ENCODE measurements around the gene PPP1CB.

PPP1CB gene

DNA sequence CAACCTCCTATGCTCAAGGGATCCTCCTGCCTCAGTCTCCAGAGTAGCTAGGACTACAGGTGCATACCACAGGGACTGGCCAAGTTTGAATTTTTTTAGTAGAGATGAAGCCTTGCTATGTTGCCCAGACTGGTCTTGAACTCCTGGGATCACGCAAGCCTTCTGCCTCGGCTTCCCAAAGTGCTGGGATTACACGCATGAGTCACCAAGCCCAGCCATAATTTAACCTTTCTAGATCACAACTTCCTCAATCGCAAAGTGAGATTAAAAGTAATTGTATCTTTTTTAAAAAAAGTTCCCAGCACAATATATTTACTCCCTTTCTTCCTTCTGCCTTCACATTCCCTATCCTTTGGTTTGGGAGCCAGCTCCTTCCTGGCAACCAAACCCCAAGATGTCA is 5.8 kb upstream of the PPP1CB start:
- H3K9ac ChIP-seq (ENCODE audit: low read depth, low read length) = no peak overlapping the region
- no peaks in the 10 kb centered on the region for H3K36me3 ChIP-seq (ENCODE audit: insufficient read depth, low read length)
- no peak overlapping the region for H3K4me3 ChIP-seq (ENCODE audit: low read length)
- 92% methylated on average over 4 of the region's 4 CpGs for WGBS
- H3K9me3 ChIP-seq (ENCODE audit: insufficient read depth, low read depth, low read length) = no peaks in the 10 kb centered on the region
- no peaks in the 10 kb centered on the region for H3K27me3 ChIP-seq (ENCODE audit: insufficient read depth, low read length)
- H3K27ac ChIP-seq (ENCODE audit: low read depth, low read length) = no peak overlapping the region
- H3K4me1 ChIP-seq (ENCODE audit: insufficient read depth, low read length) = peaks cover 7% of the 10 kb centered on the region; the same call in 1 of the 2 replicates

DNA sequence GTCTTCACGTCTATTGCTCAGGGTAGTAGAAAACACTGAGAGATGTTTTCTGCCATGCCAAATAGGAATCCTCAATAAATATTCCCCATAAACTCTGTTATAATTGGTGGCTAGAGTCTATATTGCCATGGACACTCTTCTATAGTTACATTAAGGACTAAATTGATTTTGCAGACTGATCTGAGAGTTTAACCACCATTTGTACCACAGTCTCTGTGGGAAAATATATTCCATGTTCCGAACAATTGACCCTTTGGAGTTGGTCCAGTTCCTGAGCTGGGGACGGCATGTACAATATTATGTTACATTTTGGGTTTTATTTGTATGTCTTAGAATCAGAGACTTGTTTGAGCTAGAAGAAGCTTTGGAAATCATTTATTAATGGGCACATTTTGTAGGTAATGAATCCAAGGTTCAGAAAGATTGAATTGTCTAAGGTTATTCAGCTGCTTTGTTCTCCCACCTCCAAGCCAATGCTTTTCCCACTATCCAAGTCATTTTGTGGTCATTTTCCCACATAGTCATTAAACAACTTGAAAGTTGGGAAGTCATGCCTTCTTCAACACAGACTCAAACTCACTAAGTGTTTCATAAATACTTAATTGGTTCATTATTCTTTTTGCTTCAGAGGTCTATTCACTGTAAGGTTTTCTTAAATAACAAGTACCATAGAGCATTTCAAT is 5.1 kb upstream of the PPP1CB start:
- Histone ChIP-seq H3K27me3 (ENCODE audit: insufficient read depth, low read length) (no peaks in the 10 kb centered on the region), H3K9me3 (ENCODE audit: insufficient read depth, low read depth, low read length) (no peaks in the 10 kb centered on the region), H3K27ac (ENCODE audit: low read depth, low read length) (no peak overlapping the region), H3K4me3 (ENCODE audit: low read length) (no peak overlapping the region), H3K9ac (ENCODE audit: low read depth, low read length) (no peak overlapping the region), H3K4me1 (ENCODE audit: insufficient read depth, low read length) (peaks cover 9% of the 10 kb centered on the region; the same call in 1 of the 2 replicates), H3K36me3 (ENCODE audit: insufficient read depth, low read length) (no peaks in the 10 kb centered on the region)
- 96% methylated on average over 3 of the region's 3 CpGs for WGBS

DNA sequence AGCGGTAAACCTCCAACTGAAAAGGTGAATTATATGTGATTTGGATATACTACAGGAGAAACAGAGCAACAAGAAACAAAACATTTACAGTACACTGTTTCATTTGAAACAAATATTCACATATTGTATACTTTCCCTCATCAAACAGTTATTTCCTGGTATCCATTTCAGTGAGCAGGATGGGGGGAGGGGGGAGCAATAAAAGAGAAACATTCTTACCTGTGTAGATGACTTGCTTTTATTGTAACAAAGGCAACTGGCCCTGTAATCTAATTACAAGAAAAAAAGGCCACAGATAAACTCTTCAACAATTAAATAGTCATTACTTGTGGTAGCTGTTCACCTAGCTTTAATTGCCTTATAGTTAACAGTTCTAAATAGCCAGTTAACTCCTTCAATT is 3.9 kb upstream of the PPP1CB start:
- Histone ChIP-seq H3K9ac (ENCODE audit: low read depth, low read length) (no peak overlapping the region), H3K27me3 (ENCODE audit: insufficient read depth, low read length) (no peaks in the 10 kb centered on the region), H3K4me1 (ENCODE audit: insufficient read depth, low read length) (peaks cover 9% of the 10 kb centered on the region; the same call in 1 of the 2 replicates), H3K27ac (ENCODE audit: low read depth, low read length) (no peak overlapping the region), H3K36me3 (ENCODE audit: insufficient read depth, low read length) (no peaks in the 10 kb centered on the region), H3K9me3 (ENCODE audit: insufficient read depth, low read depth, low read length) (no peaks in the 10 kb centered on the region), H3K4me3 (ENCODE audit: low read length) (no peak overlapping the region)
- WGBS = no CpG with 5 or more reads among the region's 1 CpG

DNA sequence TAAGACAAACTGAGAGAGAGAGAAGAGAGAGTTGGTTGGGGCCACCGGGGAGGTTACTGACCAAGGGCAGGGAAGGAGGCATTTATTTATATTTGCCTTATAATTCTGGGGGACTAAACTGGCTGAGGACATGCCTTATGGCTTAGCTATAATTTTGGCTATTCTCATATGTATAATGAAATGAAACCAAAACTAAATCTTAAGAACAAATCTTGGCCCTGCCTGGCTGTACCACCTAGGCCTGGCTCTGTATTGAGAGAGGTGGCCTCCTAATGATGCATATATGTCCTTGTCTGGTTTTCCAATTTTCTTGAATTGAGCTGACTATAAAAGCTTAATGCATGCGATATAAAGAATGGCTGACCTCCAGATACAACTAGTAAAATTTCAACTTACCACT is 3.5 kb upstream of the PPP1CB start:
- 100% methylated on average over 1 of the region's 2 CpGs for WGBS
- Histone ChIP-seq H3K9me3 (ENCODE audit: insufficient read depth, low read depth, low read length) (no peaks in the 10 kb centered on the region), H3K36me3 (ENCODE audit: insufficient read depth, low read length) (no peaks in the 10 kb centered on the region), H3K27ac (ENCODE audit: low read depth, low read length) (no peak overlapping the region), H3K4me1 (ENCODE audit: insufficient read depth, low read length) (peaks cover 9% of the 10 kb centered on the region; the same call in 1 of the 2 replicates), H3K9ac (ENCODE audit: low read depth, low read length) (no peak overlapping the region), H3K27me3 (ENCODE audit: insufficient read depth, low read length) (no peaks in the 10 kb centered on the region), H3K4me3 (ENCODE audit: low read length) (no peak overlapping the region)

DNA sequence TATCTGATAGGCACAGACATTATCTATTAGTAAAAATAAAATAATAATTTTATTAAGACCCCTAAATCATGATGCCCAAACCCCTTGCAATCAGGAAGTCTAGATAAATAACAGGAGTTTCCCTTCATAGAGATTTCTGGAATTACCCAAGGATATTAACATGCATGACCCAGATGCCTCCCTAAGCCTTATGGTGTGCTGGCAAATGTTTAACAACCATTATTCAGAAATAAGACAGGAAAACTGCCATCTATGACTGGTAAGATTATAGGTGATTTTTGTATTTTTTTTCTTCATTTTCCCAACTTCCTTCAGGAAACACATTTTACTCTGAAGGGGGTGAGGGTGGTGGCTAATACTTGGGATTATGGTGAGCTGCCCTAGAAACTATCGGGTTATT is 2.7 kb upstream of the PPP1CB start:
- Histone ChIP-seq H3K4me1 (ENCODE audit: insufficient read depth, low read length) (peaks cover 9% of the 10 kb centered on the region; the same call in 1 of the 2 replicates), H3K9ac (ENCODE audit: low read depth, low read length) (no peak overlapping the region), H3K27me3 (ENCODE audit: insufficient read depth, low read length) (no peaks in the 10 kb centered on the region), H3K9me3 (ENCODE audit: insufficient read depth, low read depth, low read length) (no peaks in the 10 kb centered on the region), H3K27ac (ENCODE audit: low read depth, low read length) (no peak overlapping the region), H3K36me3 (ENCODE audit: insufficient read depth, low read length) (no peaks in the 10 kb centered on the region), H3K4me3 (ENCODE audit: low read length) (no peak overlapping the region)
- WGBS = no CpG with 5 or more reads among the region's 1 CpG

DNA sequence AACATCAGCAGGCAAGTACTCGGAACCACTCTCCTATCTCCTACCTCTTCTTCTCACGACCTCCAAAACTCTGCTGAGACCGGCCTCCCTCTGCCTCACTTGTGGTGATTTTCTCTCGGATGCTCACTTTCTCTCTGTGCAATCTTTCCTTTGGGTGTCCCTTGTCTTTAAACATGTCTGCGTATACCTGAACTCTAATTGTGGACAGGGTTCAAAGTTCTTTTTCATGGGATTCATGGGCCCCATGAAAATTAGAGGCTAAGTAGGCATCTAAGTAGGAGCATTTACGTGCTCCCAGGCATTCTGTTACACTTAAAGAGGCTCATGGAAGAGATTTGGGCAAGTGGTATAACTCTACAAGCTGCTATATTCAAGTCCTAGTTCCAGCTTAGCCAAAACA is 2.1 kb upstream of the PPP1CB start:
- H3K4me1 ChIP-seq (ENCODE audit: insufficient read depth, low read length) = peaks cover 12% of the 10 kb centered on the region
- H3K36me3 ChIP-seq (ENCODE audit: insufficient read depth, low read length) = no peaks in the 10 kb centered on the region
- no peak overlapping the region for H3K4me3 ChIP-seq (ENCODE audit: low read length)
- no peaks in the 10 kb centered on the region for H3K9me3 ChIP-seq (ENCODE audit: insufficient read depth, low read depth, low read length)
- 96% methylated on average over 6 of the region's 6 CpGs for WGBS
- H3K27ac ChIP-seq (ENCODE audit: low read depth, low read length) = no peak overlapping the region
- no peaks in the 10 kb centered on the region for H3K27me3 ChIP-seq (ENCODE audit: insufficient read depth, low read length)
- H3K9ac ChIP-seq (ENCODE audit: low read depth, low read length) = no peak overlapping the region

DNA sequence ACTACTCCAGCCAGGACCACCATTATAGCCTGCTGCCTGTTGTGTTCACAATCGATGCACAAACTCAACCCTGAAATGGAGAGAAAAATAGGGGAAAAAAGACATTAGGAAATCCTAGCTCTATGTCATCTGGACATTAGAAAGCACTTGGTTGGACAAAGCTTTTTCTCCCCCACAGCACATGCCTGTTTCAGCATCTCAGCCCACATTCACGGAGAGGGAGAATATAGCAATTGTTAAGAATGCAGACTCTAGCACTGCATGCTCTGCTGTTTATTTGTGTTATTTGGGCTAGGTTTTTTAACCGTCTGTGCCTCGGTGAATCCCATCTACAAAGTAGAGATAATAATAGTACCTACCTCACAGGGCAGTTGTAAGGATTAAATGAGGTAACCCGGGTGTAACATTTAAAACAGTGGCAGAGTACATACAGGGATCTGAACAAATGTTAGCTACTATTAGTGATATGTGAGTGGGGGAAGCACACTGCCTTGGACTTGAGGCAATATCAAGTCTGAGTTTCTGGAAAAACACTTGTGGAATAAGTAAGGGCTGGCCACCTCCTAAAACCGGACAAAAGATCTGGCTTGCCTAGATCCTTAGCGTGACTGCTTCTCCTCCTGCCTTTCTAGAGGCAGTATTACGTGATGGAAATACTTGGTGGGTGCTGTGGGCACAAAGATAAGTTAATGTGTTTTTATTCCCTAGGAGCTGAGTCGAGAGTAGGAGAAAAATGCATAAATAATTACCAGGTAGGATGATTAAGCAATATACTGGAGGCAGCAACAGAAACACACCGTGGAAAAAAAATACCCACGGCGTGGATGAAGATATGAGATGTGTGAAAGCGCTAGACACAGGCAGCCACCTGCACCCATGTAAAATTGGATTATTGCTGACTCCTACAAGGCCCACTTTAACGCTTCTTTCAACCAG is 1.0 kb upstream of the PPP1CB start:
- no peaks in the 10 kb centered on the region for H3K27me3 ChIP-seq (ENCODE audit: insufficient read depth, low read length)
- peak overlapping the region; percentile 99 for H3K4me3 ChIP-seq (ENCODE audit: low read length)
- H3K4me1 ChIP-seq (ENCODE audit: insufficient read depth, low read length) = peaks cover 18% of the 10 kb centered on the region
- H3K9ac ChIP-seq (ENCODE audit: low read depth, low read length) = peak overlapping the region; percentile 99
- H3K36me3 ChIP-seq (ENCODE audit: insufficient read depth, low read length) = no peaks in the 10 kb centered on the region
- no peaks in the 10 kb centered on the region for H3K9me3 ChIP-seq (ENCODE audit: insufficient read depth, low read depth, low read length)
- H3K27ac ChIP-seq (ENCODE audit: low read depth, low read length) = peak overlapping the region; percentile 95
- WGBS = 66% methylated on average over 12 of the region's 14 CpGs

DNA sequence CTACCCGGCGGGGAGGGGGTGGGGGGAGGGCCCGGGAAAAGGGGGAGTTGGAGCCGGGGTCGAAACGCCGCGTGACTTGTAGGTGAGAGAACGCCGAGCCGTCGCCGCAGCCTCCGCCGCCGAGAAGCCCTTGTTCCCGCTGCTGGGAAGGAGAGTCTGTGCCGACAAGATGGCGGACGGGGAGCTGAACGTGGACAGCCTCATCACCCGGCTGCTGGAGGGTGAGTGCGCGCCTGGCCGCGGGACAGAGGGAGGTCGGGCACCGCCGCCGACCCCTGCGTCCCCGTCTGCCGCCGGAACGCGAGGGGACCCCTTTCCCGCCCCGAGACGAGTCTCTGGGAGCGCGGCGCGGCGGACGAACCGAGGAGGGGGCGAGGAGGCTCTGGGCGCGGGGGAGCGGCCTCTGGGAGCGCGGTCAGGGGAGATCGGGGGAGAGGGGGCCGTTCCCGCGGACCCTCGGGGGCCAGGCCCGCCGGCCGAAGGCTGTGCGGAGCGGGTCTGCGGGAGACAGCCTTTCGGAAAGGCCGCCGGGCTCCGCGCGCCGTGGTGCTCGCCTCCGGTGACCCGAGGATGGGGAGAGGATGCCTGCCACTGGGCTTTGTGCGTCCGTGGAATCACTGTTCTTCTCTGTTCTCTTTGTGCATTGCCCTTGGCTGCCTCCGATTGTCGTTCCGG is 463 bp downstream of the PPP1CB start:
- Histone ChIP-seq H3K27me3 (ENCODE audit: insufficient read depth, low read length) (no peaks in the 10 kb centered on the region), H3K27ac (ENCODE audit: low read depth, low read length) (peak overlapping the region; percentile 95), H3K4me1 (ENCODE audit: insufficient read depth, low read length) (peaks cover 26% of the 10 kb centered on the region), H3K36me3 (ENCODE audit: insufficient read depth, low read length) (no peaks in the 10 kb centered on the region), H3K9ac (ENCODE audit: low read depth, low read length) (peak overlapping the region; percentile 99), H3K4me3 (ENCODE audit: low read length) (peak overlapping the region; percentile 99), H3K9me3 (ENCODE audit: insufficient read depth, low read depth, low read length) (no peaks in the 10 kb centered on the region)
- WGBS = under 1% methylated on average over 75 of the region's 78 CpGs

DNA sequence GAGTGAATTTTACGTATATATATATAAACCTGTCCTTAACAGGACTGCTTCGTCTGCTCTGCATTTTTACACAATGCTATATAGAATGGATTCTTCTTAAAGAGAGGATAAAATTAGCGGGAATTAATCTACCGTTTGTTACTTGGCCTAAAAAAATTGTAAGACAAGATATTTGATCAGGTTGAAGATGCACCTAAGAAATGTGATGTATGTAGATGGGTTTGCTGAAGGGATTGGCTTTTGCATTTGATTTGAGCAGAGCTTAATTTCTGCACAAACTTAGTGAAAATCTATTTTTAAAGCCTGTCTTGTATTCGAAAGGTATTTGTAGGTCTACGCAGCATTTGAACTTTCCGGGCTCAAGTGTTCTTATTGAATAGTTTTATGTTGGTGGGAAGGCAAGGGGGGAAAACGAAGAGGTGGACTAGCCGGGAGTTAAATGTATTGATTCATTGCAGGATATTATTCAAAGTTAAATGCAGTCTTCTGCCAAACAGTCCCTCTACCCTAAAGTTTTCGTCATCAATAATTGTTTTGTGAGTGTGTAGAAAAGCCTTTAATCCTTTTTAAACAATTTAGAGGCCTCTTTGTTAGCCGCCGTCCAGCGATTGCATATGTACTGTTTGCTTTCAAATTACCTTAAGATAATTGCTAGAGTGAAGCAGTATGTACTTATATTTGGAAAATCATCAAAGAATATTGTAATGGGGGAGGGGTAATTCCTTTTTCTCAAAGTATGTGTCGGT is 1.2 kb downstream of the PPP1CB start:
- Histone ChIP-seq H3K27me3 (ENCODE audit: insufficient read depth, low read length) (no peaks in the 10 kb centered on the region), H3K36me3 (ENCODE audit: insufficient read depth, low read length) (no peaks in the 10 kb centered on the region), H3K4me3 (ENCODE audit: low read length) (peak overlapping the region; percentile 99), H3K4me1 (ENCODE audit: insufficient read depth, low read length) (peaks cover 32% of the 10 kb centered on the region), H3K9me3 (ENCODE audit: insufficient read depth, low read depth, low read length) (no peaks in the 10 kb centered on the region), H3K9ac (ENCODE audit: low read depth, low read length) (peak overlapping the region; percentile 99), H3K27ac (ENCODE audit: low read depth, low read length) (peak overlapping the region; percentile 95)
- WGBS = 0% methylated on average over 11 of the region's 14 CpGs

DNA sequence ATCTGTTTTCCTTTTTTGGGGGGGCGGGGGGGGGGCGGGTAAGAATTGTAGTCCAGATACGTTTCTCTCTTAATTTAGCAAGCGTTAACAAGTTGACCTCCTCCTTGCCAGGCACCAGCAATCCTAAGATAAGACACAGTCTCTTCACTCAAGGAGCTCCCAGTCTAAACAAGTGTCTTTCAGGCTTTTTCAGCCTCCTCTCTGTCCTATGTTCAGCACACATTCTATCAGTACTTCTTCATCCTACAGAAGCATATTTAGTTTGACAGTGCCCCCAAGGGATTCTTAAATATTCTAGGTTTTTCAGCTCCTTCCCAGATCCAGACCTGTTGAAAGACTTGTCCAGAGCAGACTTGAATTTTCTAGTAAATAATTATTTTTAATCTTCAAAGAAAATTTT is 2.7 kb downstream of the PPP1CB start:
- Histone ChIP-seq H3K27ac (ENCODE audit: low read depth, low read length) (no peak overlapping the region), H3K9ac (ENCODE audit: low read depth, low read length) (no peak overlapping the region), H3K36me3 (ENCODE audit: insufficient read depth, low read length) (peaks cover 11% of the 10 kb centered on the region; the same call in 1 of the 2 replicates), H3K27me3 (ENCODE audit: insufficient read depth, low read length) (no peaks in the 10 kb centered on the region), H3K4me3 (ENCODE audit: low read length) (0 out of 2 replicates have a peak overlapping the region, but pooled peaks have one; percentile 99), H3K9me3 (ENCODE audit: insufficient read depth, low read depth, low read length) (no peaks in the 10 kb centered on the region), H3K4me1 (ENCODE audit: insufficient read depth, low read length) (peaks cover 32% of the 10 kb centered on the region)
- 54% methylated on average over 3 of the region's 4 CpGs for WGBS

All from HUES64 (cell line).